Fibroblast of pulmonary artery (primary cell): ENCODE measurements around the gene LMNA.

Experiments used
- DNase-seq: peaks from one replicate; pipeline ENCODE4 v3.0.0-alpha.2; 2010; ENCODE audit warnings: low read depth
- H3K4me3 ChIP-seq: replicated peaks from 2 replicates; pipeline ENCODE4 v1.5.1; 2011; ENCODE audit warnings: low read depth, mild to moderate bottlenecking, control low read depth, low read length, moderate library complexity
- CTCF ChIP-seq: IDR thresholded peaks from 2 replicates; pipeline ENCODE4 v1.5.1; 2011; ENCODE audit warnings: mild to moderate bottlenecking, control low read depth, low read length, inconsistent platforms; ENCODE audit errors: missing control alignments

Gene LMNA

DNA sequence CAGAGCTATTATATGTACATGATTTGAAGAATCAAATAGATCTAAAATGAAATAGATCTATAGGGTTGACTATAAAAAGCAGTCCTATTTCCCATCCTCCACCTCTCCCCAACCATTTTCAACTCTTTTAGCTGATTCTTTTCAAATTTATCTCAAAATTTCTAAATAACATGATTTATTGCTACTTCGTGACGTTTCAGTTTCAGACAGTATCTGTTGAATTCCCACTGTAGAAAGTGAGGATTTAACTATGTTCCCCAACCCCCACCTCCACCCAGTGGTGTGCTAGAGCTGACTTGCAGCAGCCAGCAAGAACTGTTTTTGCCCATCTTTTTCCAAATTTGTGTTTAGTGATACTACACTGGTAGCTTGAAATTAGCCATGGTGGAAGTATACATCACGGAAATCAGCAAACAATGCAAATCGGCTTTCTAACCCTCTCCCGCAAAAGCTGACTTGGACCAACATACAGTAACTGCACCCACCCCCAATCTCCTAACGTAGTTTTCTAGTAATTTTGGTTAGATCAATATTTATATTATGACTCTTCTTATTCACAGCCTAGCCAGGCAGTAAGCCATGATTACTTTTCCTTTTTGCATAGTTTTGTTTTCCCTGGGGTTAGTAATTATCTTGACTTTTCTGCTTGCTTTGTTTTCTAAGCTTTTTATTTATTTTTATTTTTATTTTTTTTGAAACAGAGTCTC, 49.8 kb downstream of the LMNA start:
- no peak for DNase-seq
- no peak overlapping the region for H3K4me3 ChIP-seq
- TF ChIP-seq CTCF = no peak

GRCh38 chr1:156165083-156165482, 50.6 kb downstream of the LMNA start:
- no peak for DNase-seq
- TF ChIP-seq CTCF = no peak
- no peak overlapping the region for H3K4me3 ChIP-seq

DNA sequence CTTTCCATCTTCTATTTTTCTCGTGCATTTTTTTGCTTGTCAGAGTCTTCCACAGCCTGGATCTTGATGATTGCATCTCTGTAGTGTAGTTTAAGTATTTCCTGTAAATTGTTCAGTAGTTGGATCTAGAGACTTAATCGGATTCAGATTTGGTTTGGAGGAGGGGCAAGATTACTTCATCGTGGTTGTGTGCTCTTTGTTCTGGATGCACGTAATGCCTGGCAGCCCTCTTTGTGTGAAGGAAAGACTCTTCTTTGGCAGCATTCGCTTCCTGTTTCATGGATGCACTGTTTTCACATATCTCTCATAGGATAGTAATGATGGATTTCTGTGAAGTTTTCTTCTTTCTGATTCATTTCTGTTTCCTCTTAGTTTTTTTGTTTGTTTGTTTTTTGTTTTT, 53.0 kb downstream of the LMNA start:
- no peak overlapping the region for H3K4me3 ChIP-seq
- no peak for TF ChIP-seq CTCF
- DNase-seq = peak; percentile 91

- DNase-seq = no peak
- TF ChIP-seq CTCF = no peak
- no peak overlapping the region for H3K4me3 ChIP-seq
Measured at GRCh38 chr1:156172696-156173470, 58.4 kb downstream of the LMNA start.

GRCh38 chr1:156176610-156177210, 62.2 kb downstream of the LMNA start:
- no peak for DNase-seq
- no peak overlapping the region for H3K4me3 ChIP-seq
- no peak for TF ChIP-seq CTCF

DNA sequence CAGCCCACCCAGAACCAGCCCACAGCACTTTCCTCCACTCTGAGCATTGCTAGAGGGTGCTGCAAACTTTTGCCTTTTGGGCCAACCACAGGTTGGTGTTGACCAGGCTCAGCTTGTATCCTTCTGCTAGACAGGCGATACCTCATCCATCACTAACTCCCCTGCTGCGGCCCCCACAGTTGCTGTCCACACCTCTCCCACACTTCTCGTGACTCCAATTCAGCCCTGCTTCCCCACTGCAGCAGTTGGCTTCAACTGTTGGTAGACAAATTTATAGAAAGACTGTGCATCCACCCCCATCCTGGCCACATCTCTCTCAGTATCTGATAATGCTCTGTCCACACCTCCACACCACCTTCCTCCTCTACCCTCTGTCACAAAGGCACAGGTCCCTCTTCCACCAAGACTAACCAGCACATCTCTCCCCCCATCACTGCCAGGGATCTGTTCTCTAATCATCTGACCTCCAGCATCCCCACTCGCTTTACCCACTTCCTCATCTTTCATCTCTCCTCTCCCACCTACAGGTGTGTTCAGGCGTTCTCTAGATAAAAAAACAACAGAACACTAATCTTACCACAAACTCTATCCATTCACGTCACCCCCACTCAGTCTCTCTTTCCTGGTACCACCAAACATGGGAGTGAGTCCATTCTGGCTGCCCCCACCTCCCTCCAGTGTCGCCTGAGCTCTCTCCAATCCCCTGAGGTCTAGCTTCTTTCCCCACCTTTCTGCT, 63.6 kb downstream of the LMNA start:
- no peak for DNase-seq
- no peak for TF ChIP-seq CTCF
- H3K4me3 ChIP-seq = no peak overlapping the region
